Measurements from ENCODE around the gene HSD11B2. TPM values are rescaled to one million over a fixed set of nuclear protein-coding genes. Genes with fewer than 3 reads are reported as not detected.

HSD11B2 gene
- total RNA-seq, 1 experiment from 2014 or later, result 10.2 TPM

GRCh38 chr16:67425580-67425979 lies 5.3 kb upstream of the HSD11B2 start:
- Mint-ChIP-seq H3K27me3 (ENCODE audit: unreplicated experiment) (peaks cover 26% of the 10 kb centered on the region), H3K4me1 (ENCODE audit: low read depth, unreplicated experiment) (peaks cover 29% of the 10 kb centered on the region), H3K9me3 (ENCODE audit: low read depth, unreplicated experiment) (no peaks in the 10 kb centered on the region), H3K4me3 (ENCODE audit: low read depth, unreplicated experiment) (no peak overlapping the region), H3K36me3 (ENCODE audit: insufficient read depth, unreplicated experiment) (peaks cover 10% of the 10 kb centered on the region), H3K27ac (ENCODE audit: unreplicated experiment) (no peak overlapping the region)
- CTCF ChIA-PET, result no interaction called here
- DNase-seq, result no peak
- intact Hi-C loops (cut with micrococcal nuclease; ENCODE audit: unreplicated experiment), result no loop called here
- no TSS peak for BruUV-seq (replicated peaks)
- no peak for TF ChIP-seq CTCF (IDR thresholded peaks at IDR 0.05; ENCODE audit: unreplicated experiment)

- Mint-ChIP-seq H3K27me3 (ENCODE audit: unreplicated experiment) (peaks cover 26% of the 10 kb centered on the region), H3K36me3 (ENCODE audit: insufficient read depth, unreplicated experiment) (peaks cover 14% of the 10 kb centered on the region), H3K4me1 (ENCODE audit: low read depth, unreplicated experiment) (peaks cover 29% of the 10 kb centered on the region), H3K27ac (ENCODE audit: unreplicated experiment) (no peak overlapping the region), H3K4me3 (ENCODE audit: low read depth, unreplicated experiment) (no peak overlapping the region), H3K9me3 (ENCODE audit: low read depth, unreplicated experiment) (no peaks in the 10 kb centered on the region)
- no TSS peak for BruUV-seq (replicated peaks)
- no peak for DNase-seq
- TF ChIP-seq CTCF (IDR thresholded peaks at IDR 0.05; ENCODE audit: unreplicated experiment), result no peak
- CTCF ChIA-PET, result no interaction called here
- intact Hi-C loops (cut with micrococcal nuclease; ENCODE audit: unreplicated experiment), result no loop called here
These were observed 4.9 kb upstream of the HSD11B2 start for GRCh38 chr16:67426022-67426421.

DNA sequence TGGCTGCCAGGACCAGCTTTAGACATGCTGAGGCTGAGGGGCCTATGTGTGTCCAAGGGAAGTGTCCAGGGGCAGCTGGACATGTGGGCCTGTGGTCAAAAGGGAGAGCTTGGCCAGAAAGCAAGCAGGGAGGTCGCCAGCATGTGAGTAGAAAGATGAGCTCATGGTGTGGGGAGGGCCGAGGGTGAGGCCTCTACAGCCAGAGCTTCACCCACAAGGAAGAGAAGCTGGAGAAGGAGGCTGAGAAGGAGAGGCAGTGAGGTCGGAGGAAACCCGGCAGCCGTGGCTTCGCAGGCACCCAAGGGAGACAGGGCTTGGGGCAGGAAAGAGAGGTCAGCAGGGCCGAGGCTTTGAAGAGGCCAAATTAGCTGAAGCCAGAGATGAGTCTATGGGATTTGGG lies 4.0 kb upstream of the HSD11B2 start:
- DNase-seq, result no peak
- Mint-ChIP-seq H3K4me3 (ENCODE audit: low read depth, unreplicated experiment) (no peak overlapping the region), H3K27ac (ENCODE audit: unreplicated experiment) (no peak overlapping the region), H3K36me3 (ENCODE audit: insufficient read depth, unreplicated experiment) (peaks cover 15% of the 10 kb centered on the region), H3K27me3 (ENCODE audit: unreplicated experiment) (peaks cover 26% of the 10 kb centered on the region), H3K4me1 (ENCODE audit: low read depth, unreplicated experiment) (peaks cover 29% of the 10 kb centered on the region), H3K9me3 (ENCODE audit: low read depth, unreplicated experiment) (no peaks in the 10 kb centered on the region)
- intact Hi-C loops (cut with micrococcal nuclease; ENCODE audit: unreplicated experiment), result no loop called here
- CTCF ChIA-PET, result interaction anchor here (0.6 to 3.3 kb wide), 6 partner anchors 14 to 386 kb away, joined by 3 to 34 read pairs (median 6); no protein-coding TSS in a partner anchor
- BruUV-seq (replicated peaks), result no TSS peak
- TF ChIP-seq CTCF (IDR thresholded peaks at IDR 0.05; ENCODE audit: unreplicated experiment), result no peak

DNA sequence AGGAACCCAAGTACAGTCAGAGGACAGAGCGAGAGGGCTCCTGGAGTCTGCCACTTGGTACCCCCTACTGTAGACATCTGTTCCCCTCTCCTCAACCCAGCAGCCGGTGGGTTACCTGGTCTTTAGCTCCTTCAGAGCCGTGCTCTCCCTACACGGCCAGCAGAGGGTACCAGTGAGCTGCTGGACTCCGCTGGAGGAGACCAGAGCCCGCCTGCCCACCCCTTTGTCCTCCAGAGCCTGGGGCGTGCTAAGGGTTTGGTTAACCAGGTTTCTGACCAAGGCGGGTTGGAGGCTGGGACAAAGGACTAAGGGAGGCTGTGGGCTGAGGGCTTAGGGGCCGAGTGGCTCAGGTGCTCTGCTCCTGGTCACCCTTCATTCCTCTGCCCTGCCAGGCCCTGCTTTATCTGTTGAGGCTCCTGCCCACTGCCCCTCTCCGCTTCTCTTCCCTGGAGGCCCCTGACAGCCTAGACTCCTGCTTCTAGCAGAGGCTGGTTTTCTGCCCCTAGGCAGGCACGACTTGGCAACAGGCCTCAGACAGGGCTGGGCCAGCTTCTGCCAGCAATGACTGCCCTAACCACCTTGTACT lies 2.7 kb upstream of the HSD11B2 start:
- TF ChIP-seq CTCF (IDR thresholded peaks at IDR 0.05; ENCODE audit: unreplicated experiment), result peak; percentile 82
- Mint-ChIP-seq H3K36me3 (ENCODE audit: insufficient read depth, unreplicated experiment) (peaks cover 15% of the 10 kb centered on the region), H3K9me3 (ENCODE audit: low read depth, unreplicated experiment) (no peaks in the 10 kb centered on the region), H3K4me1 (ENCODE audit: low read depth, unreplicated experiment) (peaks cover 29% of the 10 kb centered on the region), H3K27me3 (ENCODE audit: unreplicated experiment) (peaks cover 26% of the 10 kb centered on the region), H3K27ac (ENCODE audit: unreplicated experiment) (no peak overlapping the region), H3K4me3 (ENCODE audit: low read depth, unreplicated experiment) (no peak overlapping the region)
- BruUV-seq (replicated peaks), result no TSS peak
- CTCF ChIA-PET, result interaction anchor here (0.5 to 3.3 kb wide), 26 partner anchors 8 to 479 kb away, joined by 3 to 34 read pairs (median 6); partner anchors contain the start of genes ATP6V0D1, FHOD1, LRRC36 and ZDHHC1
- intact Hi-C loops (cut with micrococcal nuclease; ENCODE audit: unreplicated experiment), result loop anchor here (1.0 kb wide), 2 partner anchors 34 to 38 kb away; no protein-coding TSS in a partner anchor
- DNase-seq, result peak; percentile 90

Measured in Calu3 (cell line).